Right cardiac atrium (tissue), 5 donors: ENCODE results near the gene ZNF837. TPM values are rescaled to one million over a fixed set of nuclear protein-coding genes. Genes with fewer than 3 reads are reported as not detected.

ENCODE experiments used
- ATAC-seq, 2 donors: fragments of 200-7000 bp; cut with Tn5 transposase; one replicate each; pipeline versions ENCODE4 v1.8.0 to v1.9.1; 2020; ENCODE audit warnings: moderate library complexity in 2 of 2, mild to moderate bottlenecking in 1 of 2
- DNase-seq, 3 donors: peaks; one replicate each; pipeline ENCODE4 v3.0.0-alpha.2; 2020
- H3K27ac ChIP-seq: one replicate; pipeline ENCODE4 v1.5.1; 2013; ENCODE audit warnings: mild to moderate bottlenecking, low read length, control low read depth, moderate library complexity
- H3K27me3 ChIP-seq: one replicate; pipeline ENCODE4 v1.6.1; 2013; ENCODE audit not compliant: control insufficient read depth, insufficient read depth
- H3K4me1 ChIP-seq: one replicate; pipeline ENCODE4 v1.6.1; 2013; ENCODE audit warnings: low read length; ENCODE audit not compliant: control insufficient read depth, insufficient read depth
- H3K4me3 ChIP-seq: one replicate; pipeline ENCODE4 v1.5.1; 2013; ENCODE audit warnings: low read length, control low read depth
- H3K9me3 ChIP-seq: one replicate; pipeline ENCODE4 v1.6.1; 2013; ENCODE audit warnings: low read length; ENCODE audit not compliant: control insufficient read depth
- WGBS: extraction: QIAGEN DNeasy Blood & Tissue Kit; methylation state at CpG from one replicate; pipeline ENCODE4 v1.1.7; 2013; 5-methylcytosine and 5-hydroxymethylcytosine counted together
- intact Hi-C, 4 donors: fragments of 100-400 bp; cut with DNase I; formaldehyde crosslinking; loops; one replicate each; pipeline versions ENCODE4 v1.11.0 to v1.14.0; 2022 to 2023
- polyA plus RNA-seq: library from polyadenylated mRNA; stranded (reverse); fragments of 200-250 nt; gene quantifications from one replicate; pipeline ENCODE4 v1.2.3, GENCODE V29; 2013
- total RNA-seq, 4 donors: library from RNA; stranded (reverse); fragmentation: NEBNext Ultra II Directional; extraction: Animal tissue kit (Norgen Biotek cat#: 25700); gene quantifications; one replicate each; pipeline ENCODE4 v1.2.1, GENCODE V29; 2021
- donor health status: healthy with polysubstance abuse.
- donor health status: DM: no; HTN: yes; CAD: no.
- donor health status: DM: no; HTN: no; CAD: no.
- donor health status: DM: no; HTN: yes; CAD: no; lungs with severe emphysema.
- donor health status: DM: yes; HTN: yes; CAD: no.

ZNF837 gene
- total and polyA plus RNA-seq, 5 donors = 0.33 to 0.82 (median 0.52) TPM

DNA sequence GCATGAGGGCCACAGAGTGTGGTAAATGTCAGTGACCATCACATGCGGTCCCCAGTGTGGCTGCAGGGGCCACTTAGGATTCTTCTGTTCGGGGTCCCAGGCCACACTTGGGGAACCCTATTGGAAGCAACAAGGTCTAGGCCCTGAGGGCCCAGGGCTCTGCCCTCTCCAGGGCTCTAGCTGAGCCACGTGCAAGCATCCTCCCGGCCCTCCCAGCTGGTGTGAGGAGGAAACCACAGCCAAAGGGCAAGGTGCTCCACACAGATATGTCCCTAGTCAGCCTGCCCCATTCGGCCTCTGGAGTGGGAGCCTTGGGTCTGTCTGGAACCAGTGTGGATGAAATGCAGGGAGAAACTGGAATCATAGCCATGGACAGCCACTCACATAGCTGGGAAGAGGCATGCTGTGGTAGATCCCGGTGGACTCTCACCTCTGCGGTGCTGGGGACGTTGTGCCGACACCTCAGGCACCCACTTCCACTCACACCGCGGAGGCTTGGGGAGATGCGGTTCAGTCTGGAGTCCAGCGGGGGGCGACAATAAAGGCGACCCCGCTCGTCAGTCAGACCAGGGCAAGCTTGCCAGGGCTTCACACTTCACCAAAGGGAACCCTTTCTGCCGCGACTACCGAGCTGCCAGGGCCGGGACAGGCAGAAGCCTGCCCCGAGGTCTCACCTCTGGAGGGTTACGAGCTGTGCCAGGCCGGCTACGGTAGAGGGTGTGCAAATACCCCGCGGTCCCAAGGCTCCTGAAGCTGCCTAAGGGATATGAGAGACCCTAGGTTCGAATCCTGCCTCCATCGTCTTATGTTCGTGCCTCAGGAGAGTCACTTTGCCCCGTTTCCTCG, 14.0 kb downstream of the ZNF837 start:
- Histone ChIP-seq H3K27ac (no peak overlapping the region), H3K9me3 (no peaks in the 10 kb centered on the region), H3K27me3 (no peaks in the 10 kb centered on the region), H3K4me1 (no peaks in the 10 kb centered on the region), H3K4me3 (no peak overlapping the region)
- intact Hi-C loops = no loop called here
- peak in 2 of 3 donors; percentile 36 to 40 for DNase-seq
- ATAC-seq = no peak
- WGBS = 89% methylated on average over 32 of the region's 32 CpGs

GRCh38 chr19:58364146-58364545, 16.7 kb downstream of the ZNF837 start:
- no peak for ATAC-seq
- 79% methylated on average over 5 of the region's 5 CpGs for WGBS
- intact Hi-C loops = no loop called here

DNA sequence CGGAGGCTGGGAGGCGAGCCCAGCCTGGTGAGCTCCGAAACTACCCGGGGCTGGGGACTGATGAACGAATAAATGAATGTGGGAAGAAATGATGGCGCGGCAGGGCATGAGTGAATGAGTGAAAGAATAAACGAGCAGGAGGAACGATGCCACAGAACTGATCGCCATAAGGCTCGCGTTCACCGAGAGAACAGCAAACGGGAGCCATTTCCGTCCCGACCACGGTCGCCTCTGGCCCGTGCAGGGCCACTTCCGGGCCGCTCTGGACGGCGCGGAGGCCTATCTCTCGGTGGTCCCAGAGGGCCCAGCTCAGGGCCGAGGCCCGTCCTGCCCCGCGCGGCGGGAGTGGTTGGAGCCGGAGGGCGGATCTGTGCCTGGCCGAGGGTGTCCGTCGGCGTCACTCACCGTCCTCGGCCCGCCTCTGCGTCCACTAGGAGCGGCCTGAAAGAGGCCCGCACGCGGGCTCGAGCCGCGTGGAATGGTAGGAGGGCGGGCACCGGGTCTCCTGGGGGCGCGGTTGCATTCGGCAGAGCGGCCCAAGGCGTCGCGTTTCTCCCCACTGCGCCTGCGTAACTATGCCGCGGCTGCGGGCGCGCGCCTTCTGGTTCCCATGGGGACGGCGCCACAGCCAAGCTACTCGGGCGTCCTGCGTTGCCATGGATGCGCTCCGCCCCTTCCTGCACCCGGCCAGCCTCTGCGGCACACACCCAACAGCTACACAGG, 18.4 kb downstream of the ZNF837 start, which contains the start of gene ZNF497:
TSS of gene ZNF497 (minus strand) at position 480 of the 723 bp plus-strand sequence. CDS start 5,116 bp downstream, outside the sequence.
- no peaks in the 10 kb centered on the region for H3K27me3 ChIP-seq
- peak within 1 kb of the TSS; percentile 55 for H3K27ac ChIP-seq
- H3K4me3 ChIP-seq = peak within 1 kb of the TSS; percentile 42
- WGBS = under 1% methylated on average over 74 of the region's 74 CpGs
- ATAC-seq = peak; percentile 97
- DNase-seq = peak; percentile 98 to 99 (median 99)
- H3K9me3 ChIP-seq = no peaks in the 10 kb centered on the region
- intact Hi-C loops = no loop called here
- no peaks in the 10 kb centered on the region for H3K4me1 ChIP-seq

More at GRCh38 chr19:58364146-58364545, 16.7 kb downstream of the ZNF837 start:
- Histone ChIP-seq H3K4me3 (no peak overlapping the region), H3K9me3 (no peaks in the 10 kb centered on the region), H3K27me3 (no peaks in the 10 kb centered on the region), H3K4me1 (no peaks in the 10 kb centered on the region), H3K27ac (no peak overlapping the region)
- DNase-seq = peak in 1 of 3 donors; percentile 50

DNA sequence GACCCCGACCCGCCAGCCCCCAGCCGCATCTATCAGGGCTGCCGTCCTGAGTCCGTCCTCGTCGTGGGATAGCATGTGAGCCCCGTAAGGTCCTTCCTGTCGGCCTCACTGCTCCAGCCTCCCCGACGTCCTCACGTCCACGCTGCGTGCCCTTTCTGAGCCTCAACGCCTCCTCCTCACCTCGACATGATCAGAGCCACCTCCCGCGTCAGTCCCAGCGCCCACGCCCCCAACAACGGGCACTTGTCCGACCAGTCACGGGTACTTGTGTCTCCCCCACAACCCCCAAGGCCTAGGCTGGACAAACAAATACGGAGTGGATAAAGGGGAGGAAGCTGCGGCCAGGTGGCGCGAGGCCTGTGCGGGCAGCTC, 18.9 kb downstream of the ZNF837 start:
- Histone ChIP-seq H3K4me1 (peaks cover 3% of the 10 kb centered on the region), H3K9me3 (no peaks in the 10 kb centered on the region), H3K27ac (peak overlapping the region; percentile 45), H3K4me3 (peak overlapping the region; percentile 42), H3K27me3 (no peaks in the 10 kb centered on the region)
- ATAC-seq (peak; percentile 6 to 34), DNase-seq (peak; percentile 58 to 84 (median 79))
- WGBS = 3% methylated on average over 28 of the region's 28 CpGs
- intact Hi-C loops = no loop called here

GRCh38 chr19:58357481-58358145, 23.2 kb downstream of the ZNF837 start:
- DNase-seq = peak in 2 of 3 donors; percentile 29 to 61
- no peaks in the 10 kb centered on the region for H3K27me3 ChIP-seq
- H3K27ac ChIP-seq = no peak overlapping the region
- intact Hi-C loops = no loop called here
- no peak overlapping the region for H3K4me3 ChIP-seq
- ATAC-seq = no peak
- H3K9me3 ChIP-seq = no peaks in the 10 kb centered on the region
- peaks cover 7% of the 10 kb centered on the region for H3K4me1 ChIP-seq
- WGBS = 69% methylated on average over 19 of the region's 19 CpGs

- intact Hi-C loops = no loop called here
- 16% methylated on average over 75 of the region's 75 CpGs for WGBS
- Histone ChIP-seq H3K4me3 (peak overlapping the region; percentile 45), H3K4me1 (peaks cover 7% of the 10 kb centered on the region), H3K27me3 (no peaks in the 10 kb centered on the region), H3K9me3 (no peaks in the 10 kb centered on the region), H3K27ac (no peak overlapping the region)
- DNase-seq (peak in 2 of 3 donors; percentile 68 to 75), ATAC-seq (peak; percentile 1 to 6)
These were observed 23.9 kb downstream of the ZNF837 start for GRCh38 chr19:58356766-58357480.

DNA sequence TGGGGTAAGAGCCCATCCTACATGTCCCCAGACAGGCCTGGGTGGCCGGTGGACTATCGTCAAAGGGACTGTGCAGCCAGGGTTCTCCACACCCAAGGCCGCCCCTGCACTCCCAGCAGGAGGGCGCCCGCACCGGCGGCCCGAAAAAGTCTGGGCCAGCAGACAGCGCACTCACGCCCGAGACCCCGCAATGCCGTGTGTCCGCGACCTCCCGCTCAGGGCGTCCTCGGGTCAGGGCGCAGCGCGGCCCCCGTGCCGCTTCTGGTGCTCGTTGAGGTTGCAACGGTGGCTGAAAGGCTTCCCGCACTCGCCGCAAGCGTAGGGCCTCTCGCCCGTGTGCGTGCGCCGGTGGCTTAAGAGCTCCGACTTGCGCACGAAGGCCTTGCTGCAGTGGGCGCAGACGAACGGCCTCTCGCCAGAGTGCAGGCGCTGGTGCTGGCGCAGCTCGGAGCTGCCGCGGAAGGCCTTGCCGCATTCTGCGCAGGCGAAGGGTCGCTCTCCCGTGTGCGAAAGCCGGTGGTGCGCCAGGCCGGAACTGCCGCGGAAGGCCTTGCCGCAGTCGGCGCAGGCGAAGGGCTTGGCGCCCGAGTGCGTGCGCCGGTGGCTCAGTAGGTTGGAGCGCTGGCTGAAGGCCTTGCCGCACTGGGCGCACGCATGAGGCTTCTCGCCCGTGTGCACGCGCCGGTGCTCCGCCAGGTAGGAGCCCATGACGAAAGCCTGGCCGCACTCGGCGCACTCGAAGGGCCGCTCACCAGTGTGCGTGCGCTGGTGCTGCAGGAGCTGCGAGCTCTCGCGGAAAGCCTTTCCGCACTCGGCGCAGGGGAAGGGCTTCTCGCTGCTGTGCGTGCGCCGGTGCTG, 24.7 kb downstream of the ZNF837 start:
- H3K27ac ChIP-seq = no peak overlapping the region
- ATAC-seq (peak; percentile 33 to 44), DNase-seq (peak in 2 of 3 donors; percentile 64 to 75)
- no peaks in the 10 kb centered on the region for H3K9me3 ChIP-seq
- intact Hi-C loops = no loop called here
- 6% methylated on average over 94 of the region's 94 CpGs for WGBS
- no peaks in the 10 kb centered on the region for H3K27me3 ChIP-seq
- peak overlapping the region; percentile 45 for H3K4me3 ChIP-seq
- peaks cover 7% of the 10 kb centered on the region for H3K4me1 ChIP-seq

GRCh38 chr19:58355215-58355796, 25.5 kb downstream of the ZNF837 start:
- H3K27me3 ChIP-seq = no peaks in the 10 kb centered on the region
- no peaks in the 10 kb centered on the region for H3K9me3 ChIP-seq
- H3K27ac ChIP-seq = no peak overlapping the region
- intact Hi-C loops = no loop called here
- H3K4me1 ChIP-seq = peaks cover 7% of the 10 kb centered on the region
- WGBS = 93% methylated on average over 10 of the region's 10 CpGs
- H3K4me3 ChIP-seq = no peak overlapping the region
- DNase-seq (no peak), ATAC-seq (no peak)

DNA sequence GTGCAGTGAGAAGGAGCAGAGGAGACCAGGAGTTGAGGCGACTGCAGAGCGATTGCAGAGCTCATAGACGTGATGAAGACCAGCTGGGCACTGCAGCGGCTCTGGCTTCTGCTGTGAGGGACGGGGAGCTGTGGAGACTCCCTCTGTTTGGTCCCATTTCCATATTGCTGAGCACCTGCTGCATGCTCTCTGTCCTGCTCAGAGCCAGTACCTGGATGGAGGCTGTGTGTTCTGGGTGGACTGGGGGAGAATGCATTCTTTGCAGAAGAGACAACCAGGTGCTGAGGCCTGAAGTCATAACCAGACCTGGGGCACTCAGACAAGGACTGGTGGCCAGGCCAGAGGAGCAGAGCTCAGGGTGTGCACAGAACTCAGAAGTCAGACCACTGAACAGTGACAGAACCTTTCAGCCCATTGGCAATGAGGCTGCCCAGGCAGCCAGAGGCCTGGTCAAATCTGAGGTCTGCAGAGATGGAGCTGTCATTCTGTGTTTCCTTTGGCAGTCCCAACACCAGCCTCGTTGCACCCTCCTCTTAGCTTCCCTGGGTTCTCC, 26.3 kb downstream of the ZNF837 start:
- no peak overlapping the region for H3K27ac ChIP-seq
- ATAC-seq (no peak), DNase-seq (peak in 2 of 3 donors; percentile 19 to 28)
- H3K4me1 ChIP-seq = peaks cover 7% of the 10 kb centered on the region
- H3K27me3 ChIP-seq = no peaks in the 10 kb centered on the region
- intact Hi-C loops = no loop called here
- 76% methylated on average over 6 of the region's 6 CpGs for WGBS
- H3K9me3 ChIP-seq = no peaks in the 10 kb centered on the region
- no peak overlapping the region for H3K4me3 ChIP-seq
